Measurements from ENCODE around the gene TANC1.

Gene TANC1

GRCh38 chr2:159225025-159226016 lies 256.9 kb downstream of the TANC1 start:
- DNase-seq (ENCODE audit: low read depth): no peak
- no peak for TF ChIP-seq CTCF (conservative IDR thresholded peaks at IDR 0.05; ENCODE audit: low read depth, low read length)

GRCh38 chr2:159226059-159226461 lies 257.6 kb downstream of the TANC1 start:
- H3K4me3 ChIP-seq (ENCODE audit: low read length): no peak overlapping the region
- peak; percentile 68 for DNase-seq (ENCODE audit: low read depth)
- TF ChIP-seq CTCF (conservative IDR thresholded peaks at IDR 0.05; ENCODE audit: low read depth, low read length): no peak

More at GRCh38 chr2:159225025-159226016, 256.9 kb downstream of the TANC1 start:
- no peak overlapping the region for H3K4me3 ChIP-seq (ENCODE audit: low read length)

GRCh38 chr2:159226608-159227385 lies 258.4 kb downstream of the TANC1 start:
- no peak overlapping the region for H3K4me3 ChIP-seq (ENCODE audit: low read length)
- DNase-seq (ENCODE audit: low read depth): peak; percentile 50
- TF ChIP-seq CTCF (conservative IDR thresholded peaks at IDR 0.05; ENCODE audit: low read depth, low read length): no peak

GRCh38 chr2:159227467-159227866 lies 259.0 kb downstream of the TANC1 start:
- TF ChIP-seq CTCF (conservative IDR thresholded peaks at IDR 0.05; ENCODE audit: low read depth, low read length): no peak
- H3K4me3 ChIP-seq (ENCODE audit: low read length): no peak overlapping the region
- DNase-seq (ENCODE audit: low read depth): no peak

- TF ChIP-seq CTCF (conservative IDR thresholded peaks at IDR 0.05; ENCODE audit: low read depth, low read length): no peak
- H3K4me3 ChIP-seq (ENCODE audit: low read length): no peak overlapping the region
Observed at GRCh38 chr2:159228081-159228581, 259.7 kb downstream of the TANC1 start.

GRCh38 chr2:159229476-159230144 lies 261.2 kb downstream of the TANC1 start:
- no peak overlapping the region for H3K4me3 ChIP-seq (ENCODE audit: low read length)
- no peak for TF ChIP-seq CTCF (conservative IDR thresholded peaks at IDR 0.05; ENCODE audit: low read depth, low read length)
- no peak for DNase-seq (ENCODE audit: low read depth)

More at GRCh38 chr2:159228081-159228581, 259.7 kb downstream of the TANC1 start:
- no peak for DNase-seq (ENCODE audit: low read depth)

Data from retinal pigment epithelial cell (primary cell).